Muscle layer of duodenum (tissue), 2 donors: ENCODE data around the gene PYGB.

Experiments
- H3K27ac ChIP-seq: one replicate; pipeline ENCODE4 v1.7.0; 2013; ENCODE audit warnings: mild to moderate bottlenecking, low read length
- H3K27me3 ChIP-seq: one replicate; pipeline ENCODE4 v1.7.0; 2013; ENCODE audit warnings: low read depth, mild to moderate bottlenecking, control low read depth, low read length
- H3K36me3 ChIP-seq, 2 donors: one replicate each; pipeline ENCODE4 v1.7.0; 2013; ENCODE audit warnings: low read length in 2 of 2, control low read depth in 1 of 2, mild to moderate bottlenecking in 1 of 2; ENCODE audit not compliant: insufficient read depth in 2 of 2, control insufficient read depth in 1 of 2
- H3K4me1 ChIP-seq, 2 donors: one replicate each; pipeline ENCODE4 v1.7.0; 2013; ENCODE audit warnings: low read length in 2 of 2, mild to moderate bottlenecking in 2 of 2, control low read depth in 1 of 2, moderate library complexity in 1 of 2; ENCODE audit not compliant: insufficient read depth in 2 of 2, control insufficient read depth in 1 of 2
- H3K4me3 ChIP-seq, 2 donors: one replicate each; pipeline ENCODE4 v1.7.0; 2013; ENCODE audit warnings: low read length in 2 of 2, low read depth in 1 of 2, mild to moderate bottlenecking in 1 of 2
- H3K9me3 ChIP-seq, 2 donors: one replicate each; pipeline ENCODE4 v1.7.0; 2013; ENCODE audit warnings: low read length in 2 of 2, control low read depth in 1 of 2, mild to moderate bottlenecking in 1 of 2; ENCODE audit not compliant: control insufficient read depth in 1 of 2
- donor health status: healthy.

Gene PYGB

GRCh38 chr20:25296094-25297093 is 48.5 kb downstream of the PYGB start:
- Histone ChIP-seq H3K27ac (no peak overlapping the region), H3K36me3 (peaks cover 3 to 35% of the 10 kb centered on the region in 2 donors)

DNA sequence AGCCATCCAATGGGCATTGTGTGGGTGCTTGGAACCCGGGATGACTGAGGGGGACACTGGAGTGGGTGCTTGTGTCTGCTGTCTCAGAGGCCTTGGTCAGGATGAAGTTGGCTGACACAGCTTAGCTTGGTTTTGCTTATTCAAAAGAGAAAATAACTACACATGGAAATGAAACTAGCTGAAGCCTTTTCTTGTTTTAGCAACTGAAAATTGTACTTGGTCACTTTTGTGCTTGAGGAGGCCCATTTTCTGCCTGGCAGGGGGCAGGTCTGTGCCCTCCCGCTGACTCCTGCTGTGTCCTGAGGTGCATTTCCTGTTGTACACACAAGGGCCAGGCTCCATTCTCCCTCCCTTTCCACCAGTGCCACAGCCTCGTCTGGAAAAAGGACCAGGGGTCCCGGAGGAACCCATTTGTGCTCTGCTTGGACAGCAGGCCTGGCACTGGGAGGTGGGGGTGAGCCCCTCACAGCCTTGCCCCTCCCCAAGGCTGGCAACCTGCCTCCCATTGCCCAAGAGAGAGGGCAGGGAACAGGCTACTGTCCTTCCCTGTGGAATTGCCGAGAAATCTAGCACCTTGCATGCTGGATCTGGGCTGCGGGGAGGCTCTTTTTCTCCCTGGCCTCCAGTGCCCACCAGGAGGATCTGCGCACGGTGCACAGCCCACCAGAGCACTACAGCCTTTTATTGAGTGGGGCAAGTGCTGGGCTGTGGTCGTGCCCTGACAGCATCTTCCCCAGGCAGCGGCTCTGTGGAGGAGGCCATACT is 49.4 kb downstream of the PYGB start:
- H3K36me3 ChIP-seq: peaks cover 3 to 35% of the 10 kb centered on the region in 2 donors
- no peaks in the 10 kb centered on the region for H3K27me3 ChIP-seq
- peak overlapping the region; percentile 54 for H3K27ac ChIP-seq
- H3K4me1 ChIP-seq: peaks cover 0 to 21% of the 10 kb centered on the region in 2 donors
- H3K4me3 ChIP-seq: no peak overlapping the region
- no peaks in the 10 kb centered on the region for H3K9me3 ChIP-seq

More at GRCh38 chr20:25296094-25297093, 48.5 kb downstream of the PYGB start:
- Histone ChIP-seq H3K4me3 (no peak overlapping the region), H3K4me1 (peaks cover 0 to 21% of the 10 kb centered on the region in 2 donors), H3K27me3 (no peaks in the 10 kb centered on the region), H3K9me3 (no peaks in the 10 kb centered on the region)

GRCh38 chr20:25299806-25300205 is 51.9 kb downstream of the PYGB start:
- peaks cover 3 to 43% of the 10 kb centered on the region in 2 donors for H3K36me3 ChIP-seq

GRCh38 chr20:25300496-25301170 is 52.7 kb downstream of the PYGB start:
- H3K36me3 ChIP-seq: peaks cover 3 to 43% of the 10 kb centered on the region in 2 donors
- peaks cover 0 to 12% of the 10 kb centered on the region in 2 donors for H3K4me1 ChIP-seq
- H3K4me3 ChIP-seq: no peak overlapping the region
- no peaks in the 10 kb centered on the region for H3K27me3 ChIP-seq
- H3K27ac ChIP-seq: no peak overlapping the region
- H3K9me3 ChIP-seq: no peaks in the 10 kb centered on the region

More at GRCh38 chr20:25299806-25300205, 51.9 kb downstream of the PYGB start:
- H3K27ac ChIP-seq: no peak overlapping the region
- no peak overlapping the region for H3K4me3 ChIP-seq
- H3K27me3 ChIP-seq: no peaks in the 10 kb centered on the region
- no peaks in the 10 kb centered on the region for H3K9me3 ChIP-seq
- H3K4me1 ChIP-seq: peaks cover 0 to 20% of the 10 kb centered on the region in 2 donors

GRCh38 chr20:25301357-25301920 is 53.6 kb downstream of the PYGB start:
- Histone ChIP-seq H3K36me3 (peaks cover 3 to 35% of the 10 kb centered on the region in 2 donors), H3K4me1 (peaks cover 0 to 4% of the 10 kb centered on the region in 2 donors), H3K9me3 (no peaks in the 10 kb centered on the region), H3K4me3 (no peak overlapping the region), H3K27ac (no peak overlapping the region), H3K27me3 (no peaks in the 10 kb centered on the region)

- no peak overlapping the region for H3K4me3 ChIP-seq
- H3K27me3 ChIP-seq: no peaks in the 10 kb centered on the region
- peaks cover 3 to 28% of the 10 kb centered on the region in 2 donors for H3K36me3 ChIP-seq
- H3K27ac ChIP-seq: no peak overlapping the region
- H3K9me3 ChIP-seq: no peaks in the 10 kb centered on the region
- no peaks in the 10 kb centered on the region for H3K4me1 ChIP-seq
Observed at GRCh38 chr20:25302596-25302995, 54.7 kb downstream of the PYGB start.

DNA sequence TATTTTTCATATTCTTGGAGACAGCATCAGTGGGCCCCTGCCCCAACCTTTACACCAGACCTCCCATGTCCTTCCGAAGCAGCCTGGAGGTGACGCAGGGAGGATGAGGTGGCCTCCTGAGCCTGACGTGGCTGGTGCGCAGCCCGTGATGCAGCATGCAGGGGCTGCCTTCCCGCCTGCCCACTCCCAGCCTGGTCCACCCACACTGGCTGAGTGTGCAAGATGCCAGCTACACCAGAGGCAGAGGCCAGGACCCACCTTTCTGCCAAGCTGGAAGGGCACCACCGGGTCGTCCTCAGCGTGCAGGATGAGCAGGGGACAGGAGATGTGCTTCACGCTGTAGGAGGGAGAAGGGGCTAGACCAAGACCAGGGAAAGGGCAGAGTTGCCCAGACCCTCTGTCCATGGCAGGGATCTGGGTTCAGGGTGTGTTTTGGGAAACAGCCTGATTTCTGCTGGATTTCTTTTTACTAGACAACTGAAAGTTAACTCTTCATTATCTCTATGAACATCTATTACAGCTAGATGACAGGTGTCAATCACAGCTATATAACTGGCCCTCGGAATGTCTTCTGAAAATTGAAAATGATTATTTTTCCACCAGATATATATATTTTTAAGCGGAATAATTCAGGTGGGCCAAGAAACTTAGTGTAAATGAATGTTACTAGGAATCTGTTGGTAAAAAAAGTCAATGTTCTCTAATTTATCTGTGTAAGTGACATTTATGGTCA is 55.6 kb downstream of the PYGB start:
- Histone ChIP-seq H3K36me3 (peaks cover 3 to 27% of the 10 kb centered on the region in 2 donors), H3K27ac (no peak overlapping the region), H3K4me3 (no peak overlapping the region), H3K9me3 (no peaks in the 10 kb centered on the region), H3K27me3 (no peaks in the 10 kb centered on the region), H3K4me1 (no peaks in the 10 kb centered on the region)

DNA sequence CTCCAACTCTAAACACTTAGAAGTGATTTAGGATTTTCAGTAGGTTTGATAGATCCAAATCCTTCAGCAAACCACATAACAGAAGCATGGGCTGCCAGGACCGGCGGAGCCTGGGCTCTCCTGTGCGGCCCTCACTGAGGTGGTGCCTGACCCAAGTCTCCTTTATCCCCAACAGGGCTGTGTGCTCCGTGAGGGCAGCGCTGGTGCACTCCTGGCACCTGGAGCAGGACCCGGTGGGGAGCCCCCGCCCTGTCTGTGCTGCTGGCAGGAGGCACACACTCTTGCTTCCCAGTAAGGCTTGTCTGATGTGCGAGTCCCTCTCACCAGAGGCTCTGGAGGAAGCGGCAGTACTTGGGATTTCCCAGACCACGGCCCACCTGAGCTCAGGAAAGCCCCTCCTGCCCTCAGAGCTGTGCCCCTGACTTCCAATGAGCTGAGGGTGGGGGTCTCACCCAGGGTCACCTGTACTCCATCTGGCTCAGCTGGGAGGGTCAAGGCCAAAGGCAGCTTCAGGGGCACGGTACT is 56.2 kb downstream of the PYGB start:
- peaks cover 3 to 22% of the 10 kb centered on the region in 2 donors for H3K36me3 ChIP-seq
- H3K4me3 ChIP-seq: no peak overlapping the region
- H3K4me1 ChIP-seq: no peaks in the 10 kb centered on the region
- H3K27ac ChIP-seq: no peak overlapping the region
- no peaks in the 10 kb centered on the region for H3K27me3 ChIP-seq
- H3K9me3 ChIP-seq: no peaks in the 10 kb centered on the region

DNA sequence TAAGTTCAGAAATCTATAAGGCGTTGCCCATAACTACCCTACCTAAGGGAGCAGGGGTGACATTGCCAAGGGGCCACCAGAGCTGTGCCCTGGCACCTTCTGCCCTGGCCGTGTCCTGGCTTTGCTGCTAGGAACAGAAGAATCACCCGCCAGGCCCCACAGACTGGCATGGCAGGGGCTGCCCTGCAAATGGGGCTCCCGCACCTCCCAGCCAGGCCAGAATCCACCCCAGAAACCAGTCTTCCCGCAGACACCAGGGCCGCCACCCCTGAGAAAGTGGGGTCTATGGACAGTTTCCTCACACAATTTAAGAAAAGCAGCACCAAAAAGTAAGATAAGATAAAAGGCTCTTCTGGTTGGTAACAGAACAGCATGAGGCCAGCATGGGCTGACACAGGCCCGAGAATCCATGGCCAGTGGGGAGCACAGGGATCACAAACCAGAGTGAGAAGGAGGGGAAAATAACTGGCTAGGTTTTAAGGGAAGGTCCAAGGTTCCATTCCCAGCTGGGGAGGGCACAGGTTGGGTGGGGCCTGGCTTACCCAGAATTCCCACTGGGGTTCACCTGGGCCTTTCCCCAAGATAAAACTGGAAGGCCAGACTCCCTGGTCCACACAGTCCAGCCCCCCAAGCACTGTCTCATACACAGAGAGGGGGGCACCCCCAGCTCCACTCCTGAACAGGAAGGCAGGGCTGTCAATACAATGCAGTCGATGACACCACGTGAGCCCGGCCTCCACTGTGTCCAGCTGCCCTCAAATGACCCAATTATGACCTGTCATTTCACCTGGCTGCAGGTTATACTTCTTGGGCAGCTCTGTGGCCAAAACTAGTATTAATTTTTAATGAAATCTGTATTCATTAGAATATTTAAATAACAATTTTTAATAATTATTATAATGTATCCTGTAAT is 59.4 kb downstream of the PYGB start:
- H3K4me3 ChIP-seq: no peak overlapping the region
- peaks cover 3 to 14% of the 10 kb centered on the region in 2 donors for H3K36me3 ChIP-seq
- H3K9me3 ChIP-seq: no peaks in the 10 kb centered on the region
- no peak overlapping the region for H3K27ac ChIP-seq
- H3K27me3 ChIP-seq: no peaks in the 10 kb centered on the region
- peaks cover 16 to 22% of the 10 kb centered on the region in 2 donors for H3K4me1 ChIP-seq
